ENCODE results near the gene POLR2L. TPM values are rescaled to one million over a fixed set of nuclear protein-coding genes. Genes with fewer than 3 reads are reported as not detected.

Gene POLR2L
- total RNA-seq, 4 donors from 2014 or later, result 10.5 to 81.5 (median 42.8) TPM

DNA sequence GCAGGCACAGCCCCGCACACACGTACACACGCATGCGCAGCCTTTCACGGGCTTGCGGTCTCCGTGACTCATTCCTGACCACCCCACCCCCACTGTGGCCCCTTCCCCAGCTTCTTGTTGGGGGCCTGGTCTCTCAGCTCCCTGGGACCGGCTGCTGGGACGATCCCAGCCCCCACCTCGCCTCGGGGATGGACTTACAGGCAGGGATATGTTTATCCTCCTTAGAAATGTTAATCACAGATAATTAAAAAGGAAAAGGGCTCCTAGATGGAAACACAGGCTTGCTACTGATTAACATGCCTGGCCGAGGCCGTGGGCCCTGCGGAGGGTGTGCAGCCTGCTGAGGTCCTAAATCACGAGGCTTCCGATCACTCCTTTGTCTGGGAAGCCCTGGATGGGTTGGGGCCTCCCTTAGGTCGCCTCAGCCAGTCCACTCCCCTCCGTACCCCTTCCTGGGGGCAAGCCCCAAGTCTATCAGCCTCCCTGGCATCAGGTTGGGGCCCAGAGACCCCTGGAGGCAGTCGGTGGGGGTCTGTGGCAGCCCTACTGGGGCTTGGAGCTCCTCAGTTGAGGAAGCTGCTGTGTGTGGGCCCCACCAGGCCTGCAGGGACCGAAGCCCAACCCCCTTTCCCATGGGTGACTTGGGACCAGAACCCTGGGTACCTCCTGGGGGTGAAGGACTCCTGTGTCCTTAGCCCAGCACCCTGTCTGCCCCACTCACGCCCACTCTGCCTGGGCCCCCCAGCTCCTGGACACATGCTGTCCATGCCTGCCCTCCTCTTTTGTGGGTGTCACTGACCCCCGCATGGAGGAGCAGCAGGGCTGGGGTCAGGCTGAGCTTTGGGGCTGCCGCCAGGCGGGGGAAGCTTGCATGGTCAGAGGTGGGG, 20.9 kb upstream of the POLR2L start:
- H3K27ac ChIP-seq, result no peak overlapping the region
- intact Hi-C loops (cut with DNase I; ENCODE audit: low total_unique reads), result no loop called here

GRCh38 chr11:862696-863022, 20.3 kb upstream of the POLR2L start:
- Histone ChIP-seq H3K27ac (peak overlapping the region in 1 of 2 donors; percentile 0), H3K27me3 (no peaks in the 10 kb centered on the region), H3K4me1 (no peaks in the 10 kb centered on the region), H3K9me3 (no peaks in the 10 kb centered on the region), H3K36me3 (no peaks in the 10 kb centered on the region), H3K4me3 (no peak overlapping the region)
- TF ChIP-seq POLR2A (IDR thresholded peaks at IDR 0.05), result no peak
- TF ChIP-seq, protein P1, sequence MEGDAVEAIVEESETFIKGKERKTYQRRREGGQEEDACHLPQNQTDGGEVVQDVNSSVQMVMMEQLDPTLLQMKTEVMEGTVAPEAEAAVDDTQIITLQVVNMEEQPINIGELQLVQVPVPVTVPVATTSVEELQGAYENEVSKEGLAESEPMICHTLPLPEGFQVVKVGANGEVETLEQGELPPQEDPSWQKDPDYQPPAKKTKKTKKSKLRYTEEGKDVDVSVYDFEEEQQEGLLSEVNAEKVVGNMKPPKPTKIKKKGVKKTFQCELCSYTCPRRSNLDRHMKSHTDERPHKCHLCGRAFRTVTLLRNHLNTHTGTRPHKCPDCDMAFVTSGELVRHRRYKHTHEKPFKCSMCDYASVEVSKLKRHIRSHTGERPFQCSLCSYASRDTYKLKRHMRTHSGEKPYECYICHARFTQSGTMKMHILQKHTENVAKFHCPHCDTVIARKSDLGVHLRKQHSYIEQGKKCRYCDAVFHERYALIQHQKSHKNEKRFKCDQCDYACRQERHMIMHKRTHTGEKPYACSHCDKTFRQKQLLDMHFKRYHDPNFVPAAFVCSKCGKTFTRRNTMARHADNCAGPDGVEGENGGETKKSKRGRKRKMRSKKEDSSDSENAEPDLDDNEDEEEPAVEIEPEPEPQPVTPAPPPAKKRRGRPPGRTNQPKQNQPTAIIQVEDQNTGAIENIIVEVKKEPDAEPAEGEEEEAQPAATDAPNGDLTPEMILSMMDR (IDR thresholded peaks at IDR 0.05), result no peak
- intact Hi-C loops (cut with DNase I; ENCODE audit: low total_unique reads), result no loop called here
- DNase-seq, result no peak

More for the DNA sequence above, 20.9 kb upstream of the POLR2L start:
- Histone ChIP-seq H3K4me1 (no peaks in the 10 kb centered on the region), H3K4me3 (no peak overlapping the region), H3K9me3 (no peaks in the 10 kb centered on the region), H3K27me3 (no peaks in the 10 kb centered on the region), H3K36me3 (no peaks in the 10 kb centered on the region)
- DNase-seq, result no peak
- TF ChIP-seq POLR2A (IDR thresholded peaks at IDR 0.05), result no peak
- TF ChIP-seq, protein P1 (IDR thresholded peaks at IDR 0.05), result no peak

DNA sequence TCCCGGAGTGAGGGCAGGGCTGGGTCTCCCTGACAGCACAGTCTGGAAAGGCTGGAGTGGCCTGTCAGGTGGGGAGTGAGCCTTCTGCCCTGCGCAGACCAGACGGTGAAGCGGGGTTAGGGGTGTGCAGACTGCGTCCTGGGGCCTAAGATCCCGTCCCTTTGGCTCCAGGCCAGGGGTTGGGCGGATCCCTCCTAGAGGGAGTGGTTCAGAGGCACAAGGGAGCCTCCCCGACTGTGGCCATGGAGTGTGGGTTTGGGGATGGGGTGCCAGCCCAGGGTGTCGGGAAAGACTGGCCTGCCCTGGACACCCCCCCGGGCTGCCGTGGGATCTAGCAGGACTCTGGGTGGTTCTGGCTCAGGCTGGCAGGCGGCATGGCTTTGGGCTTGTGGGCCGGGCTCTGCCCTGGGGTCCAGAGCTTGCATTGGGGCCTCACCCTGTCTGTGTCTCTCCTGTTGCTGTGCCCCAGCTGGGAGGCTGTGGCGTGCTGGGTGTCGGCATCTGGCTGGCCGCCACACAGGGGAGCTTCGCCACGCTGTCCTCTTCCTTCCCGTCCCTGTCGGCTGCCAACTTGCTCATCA, 19.8 kb upstream of the POLR2L start:
- Histone ChIP-seq H3K27me3 (no peaks in the 10 kb centered on the region), H3K4me3 (no peak overlapping the region), H3K27ac (peak overlapping the region in 1 of 2 donors; percentile 0), H3K9me3 (no peaks in the 10 kb centered on the region), H3K4me1 (no peaks in the 10 kb centered on the region), H3K36me3 (no peaks in the 10 kb centered on the region)
- TF ChIP-seq POLR2A (IDR thresholded peaks at IDR 0.05), result no peak
- TF ChIP-seq, protein P1 (IDR thresholded peaks at IDR 0.05), result no peak
- DNase-seq, result peak; percentile 18 to 56
- intact Hi-C loops (cut with DNase I; ENCODE audit: low total_unique reads), result no loop called here

DNA sequence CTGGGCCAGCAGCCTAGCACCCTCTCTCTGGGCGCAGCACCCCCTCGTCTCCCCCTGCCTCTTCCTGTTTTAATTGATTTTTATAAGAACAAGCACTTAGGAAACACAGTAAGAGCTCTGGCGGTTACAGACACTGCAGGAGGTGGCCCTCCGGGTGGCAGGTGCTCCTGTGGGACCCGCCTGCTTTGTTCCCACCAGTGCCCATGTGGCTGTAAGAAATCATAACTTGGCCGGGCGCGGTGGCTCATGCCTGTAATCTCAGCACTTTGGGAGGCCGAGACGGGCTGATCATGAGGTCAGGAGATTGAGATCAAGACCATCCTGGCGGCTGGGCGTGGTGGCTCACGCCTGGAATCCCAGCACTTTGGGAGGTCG, 18.8 kb upstream of the POLR2L start:
- no peaks in the 10 kb centered on the region for H3K4me1 ChIP-seq
- TF ChIP-seq POLR2A (IDR thresholded peaks at IDR 0.05), result no peak
- TF ChIP-seq, protein P1 (IDR thresholded peaks at IDR 0.05), result no peak
- H3K4me3 ChIP-seq, result no peak overlapping the region
- no peaks in the 10 kb centered on the region for H3K36me3 ChIP-seq
- H3K27me3 ChIP-seq, result no peaks in the 10 kb centered on the region
- no peak for DNase-seq
- intact Hi-C loops (cut with DNase I; ENCODE audit: low total_unique reads), result no loop called here
- no peaks in the 10 kb centered on the region for H3K9me3 ChIP-seq
- H3K27ac ChIP-seq, result no peak overlapping the region

Data from uterus (tissue), 4 donors.